Measurements from ENCODE around the gene FBP2.

GRCh38 chr9:94533601-94534000 is 60.0 kb downstream of the FBP2 start:
- TF ChIP-seq, protein P1, sequence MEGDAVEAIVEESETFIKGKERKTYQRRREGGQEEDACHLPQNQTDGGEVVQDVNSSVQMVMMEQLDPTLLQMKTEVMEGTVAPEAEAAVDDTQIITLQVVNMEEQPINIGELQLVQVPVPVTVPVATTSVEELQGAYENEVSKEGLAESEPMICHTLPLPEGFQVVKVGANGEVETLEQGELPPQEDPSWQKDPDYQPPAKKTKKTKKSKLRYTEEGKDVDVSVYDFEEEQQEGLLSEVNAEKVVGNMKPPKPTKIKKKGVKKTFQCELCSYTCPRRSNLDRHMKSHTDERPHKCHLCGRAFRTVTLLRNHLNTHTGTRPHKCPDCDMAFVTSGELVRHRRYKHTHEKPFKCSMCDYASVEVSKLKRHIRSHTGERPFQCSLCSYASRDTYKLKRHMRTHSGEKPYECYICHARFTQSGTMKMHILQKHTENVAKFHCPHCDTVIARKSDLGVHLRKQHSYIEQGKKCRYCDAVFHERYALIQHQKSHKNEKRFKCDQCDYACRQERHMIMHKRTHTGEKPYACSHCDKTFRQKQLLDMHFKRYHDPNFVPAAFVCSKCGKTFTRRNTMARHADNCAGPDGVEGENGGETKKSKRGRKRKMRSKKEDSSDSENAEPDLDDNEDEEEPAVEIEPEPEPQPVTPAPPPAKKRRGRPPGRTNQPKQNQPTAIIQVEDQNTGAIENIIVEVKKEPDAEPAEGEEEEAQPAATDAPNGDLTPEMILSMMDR (IDR thresholded peaks at IDR 0.05) = no peak
- no peak for TF ChIP-seq POLR2A (IDR thresholded peaks at IDR 0.05)

All from suprapubic skin (tissue), 3 donors.